Urinary bladder (tissue), 4 donors: ENCODE results near the gene PIP4K2A. TPM values are rescaled to one million over a fixed set of nuclear protein-coding genes. Genes with fewer than 3 reads are reported as not detected.

ENCODE experiments used
- DNase-seq: peaks from one replicate; pipeline ENCODE4 v3.0.0-alpha.2; 2015; ENCODE audit errors: extremely low spot score
- H3K27ac ChIP-seq: one replicate; pipeline ENCODE4 v1.5.1; 2013; ENCODE audit warnings: low read depth, mild to moderate bottlenecking, moderate library complexity
- H3K36me3 ChIP-seq: one replicate; pipeline ENCODE4 v1.6.1; 2013; ENCODE audit warnings: mild to moderate bottlenecking, moderate library complexity; ENCODE audit not compliant: insufficient read depth
- H3K4me1 ChIP-seq: one replicate; pipeline ENCODE4 v1.6.1; 2013; ENCODE audit warnings: mild to moderate bottlenecking, moderate library complexity; ENCODE audit not compliant: insufficient read depth
- H3K4me3 ChIP-seq: one replicate; pipeline ENCODE4 v1.5.1; 2013; ENCODE audit warnings: low read depth, low read length
- WGBS: extraction: QIAGEN DNeasy Blood & Tissue Kit; methylation state at CpG from one replicate; pipeline ENCODE4 v1.1.7; 2013; 5-methylcytosine and 5-hydroxymethylcytosine counted together
- polyA plus RNA-seq: library from polyadenylated mRNA; stranded (reverse); fragments of 200-250 nt; gene quantifications from one replicate; pipeline ENCODE4 v1.2.3, GENCODE V29; 2013
- total RNA-seq: library from RNA; depleted of rRNA; stranded (reverse); fragments of >200 nt; gene quantifications from one replicate; pipeline ENCODE4 v1.2.3, GENCODE V29; 2014
- donor health status: healthy with polysubstance abuse.
- donor health status: healthy.

PIP4K2A gene
- total and polyA plus RNA-seq, 2 donors = 27.0 to 29.1 TPM

GRCh38 chr10:22630234-22631174 is 83.9 kb downstream of the PIP4K2A start:
- no peak for DNase-seq
- H3K4me1 ChIP-seq = peaks cover 4% of the 10 kb centered on the region
- H3K27ac ChIP-seq = no peak overlapping the region
- no peak overlapping the region for H3K4me3 ChIP-seq
- no peaks in the 10 kb centered on the region for H3K36me3 ChIP-seq
- WGBS = 82% methylated on average over 7 of the region's 7 CpGs

DNA sequence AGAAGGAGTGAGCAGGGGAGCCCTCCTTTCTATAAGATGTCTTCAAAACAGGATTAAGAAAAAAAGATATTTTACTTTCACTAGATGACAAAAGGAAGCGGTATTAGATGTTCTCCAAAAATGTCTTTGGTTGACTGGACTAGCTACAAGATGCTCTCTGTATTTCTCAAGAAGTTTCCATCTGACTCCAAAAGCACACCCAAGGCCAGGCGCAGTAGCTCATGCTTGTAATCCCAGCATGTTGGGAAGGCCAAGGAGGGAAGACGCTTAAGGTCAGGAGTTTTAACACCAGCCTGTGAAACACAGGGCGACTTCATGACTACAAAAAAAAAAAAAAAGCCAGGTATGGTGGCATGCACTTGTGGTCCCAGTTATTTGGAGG is 84.5 kb downstream of the PIP4K2A start:
- H3K36me3 ChIP-seq = no peaks in the 10 kb centered on the region
- H3K4me3 ChIP-seq = no peak overlapping the region
- H3K27ac ChIP-seq = no peak overlapping the region
- no peak for DNase-seq
- peaks cover 4% of the 10 kb centered on the region for H3K4me1 ChIP-seq
- 95% methylated on average over 4 of the region's 4 CpGs for WGBS

GRCh38 chr10:22629126-22629525 is 85.3 kb downstream of the PIP4K2A start:
- Histone ChIP-seq H3K27ac (no peak overlapping the region), H3K36me3 (no peaks in the 10 kb centered on the region), H3K4me3 (no peak overlapping the region), H3K4me1 (peaks cover 4% of the 10 kb centered on the region)
- no peak for DNase-seq
- 89% methylated on average over 2 of the region's 2 CpGs for WGBS

- no peak overlapping the region for H3K27ac ChIP-seq
Observed at GRCh38 chr10:22628309-22628708, 86.1 kb downstream of the PIP4K2A start.

DNA sequence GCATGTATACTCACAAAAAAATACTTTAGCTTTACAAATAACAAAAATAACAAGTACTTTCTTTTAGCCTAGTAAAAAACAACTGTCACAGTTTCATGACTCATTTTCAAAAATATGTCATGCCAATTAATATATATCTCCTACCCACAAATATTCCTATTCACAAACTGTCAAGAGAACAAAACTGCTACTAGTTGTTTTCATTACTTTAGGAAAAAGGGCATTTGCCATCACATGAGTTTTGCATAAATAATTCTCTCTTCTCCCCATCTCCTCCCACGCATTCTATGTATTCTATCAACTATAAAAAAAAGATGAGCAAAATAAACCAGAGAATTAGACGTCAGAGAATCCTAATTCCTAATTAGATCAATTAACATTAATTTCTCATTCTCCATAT is 87.6 kb downstream of the PIP4K2A start:
- Histone ChIP-seq H3K4me3 (no peak overlapping the region), H3K27ac (no peak overlapping the region), H3K36me3 (no peaks in the 10 kb centered on the region), H3K4me1 (peaks cover 4% of the 10 kb centered on the region)
- 78% methylated on average over 2 of the region's 2 CpGs for WGBS
- DNase-seq = no peak

More at GRCh38 chr10:22628309-22628708, 86.1 kb downstream of the PIP4K2A start:
- H3K4me3 ChIP-seq = no peak overlapping the region
- peaks cover 4% of the 10 kb centered on the region for H3K4me1 ChIP-seq
- DNase-seq = no peak
- 78% methylated on average over 5 of the region's 5 CpGs for WGBS
- H3K36me3 ChIP-seq = no peaks in the 10 kb centered on the region

GRCh38 chr10:22625516-22626290 is 88.7 kb downstream of the PIP4K2A start:
- WGBS = 84% methylated on average over 9 of the region's 9 CpGs
- no peak overlapping the region for H3K4me3 ChIP-seq
- H3K36me3 ChIP-seq = no peaks in the 10 kb centered on the region
- no peak for DNase-seq
- peaks cover 7% of the 10 kb centered on the region for H3K4me1 ChIP-seq
- no peak overlapping the region for H3K27ac ChIP-seq

DNA sequence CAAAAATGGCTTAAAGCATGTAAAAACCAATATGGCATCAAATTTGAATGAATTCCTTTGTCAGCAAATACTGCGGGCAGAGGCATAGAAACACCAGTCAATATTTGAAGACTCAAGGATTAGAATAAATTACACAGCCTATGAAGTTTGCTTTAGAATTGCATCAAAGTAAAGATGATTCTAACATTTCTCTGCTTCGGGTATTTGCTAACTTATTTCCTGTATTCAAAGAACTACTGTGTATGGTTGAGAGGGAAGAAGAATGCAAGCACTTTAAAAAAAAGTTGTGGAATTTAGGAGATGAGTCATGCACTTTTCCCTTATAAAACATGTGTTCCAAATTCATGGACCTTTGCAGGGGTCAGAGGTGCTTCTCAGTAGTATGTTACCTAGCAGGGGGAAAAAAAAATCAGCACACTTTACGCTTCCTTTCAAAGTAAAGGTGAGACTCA is 90.1 kb downstream of the PIP4K2A start:
- H3K4me1 ChIP-seq = peaks cover 7% of the 10 kb centered on the region
- H3K27ac ChIP-seq = peak overlapping the region; percentile 32
- WGBS = 53% methylated on average over 3 of the region's 3 CpGs

GRCh38 chr10:22623633-22624253 is 90.6 kb downstream of the PIP4K2A start:
- Histone ChIP-seq H3K4me1 (peaks cover 6% of the 10 kb centered on the region), H3K27ac (no peak overlapping the region), H3K36me3 (no peaks in the 10 kb centered on the region), H3K4me3 (no peak overlapping the region)
- DNase-seq = no peak
- WGBS = 89% methylated on average over 4 of the region's 4 CpGs

More for the DNA sequence above, 90.1 kb downstream of the PIP4K2A start:
- no peaks in the 10 kb centered on the region for H3K36me3 ChIP-seq
- DNase-seq = no peak
- no peak overlapping the region for H3K4me3 ChIP-seq

GRCh38 chr10:22622242-22622806 is 92.1 kb downstream of the PIP4K2A start:
- peaks cover 5% of the 10 kb centered on the region for H3K4me1 ChIP-seq
- DNase-seq = no peak
- no peak overlapping the region for H3K4me3 ChIP-seq
- WGBS = 89% methylated on average over 20 of the region's 20 CpGs
- H3K27ac ChIP-seq = no peak overlapping the region
- H3K36me3 ChIP-seq = no peaks in the 10 kb centered on the region

DNA sequence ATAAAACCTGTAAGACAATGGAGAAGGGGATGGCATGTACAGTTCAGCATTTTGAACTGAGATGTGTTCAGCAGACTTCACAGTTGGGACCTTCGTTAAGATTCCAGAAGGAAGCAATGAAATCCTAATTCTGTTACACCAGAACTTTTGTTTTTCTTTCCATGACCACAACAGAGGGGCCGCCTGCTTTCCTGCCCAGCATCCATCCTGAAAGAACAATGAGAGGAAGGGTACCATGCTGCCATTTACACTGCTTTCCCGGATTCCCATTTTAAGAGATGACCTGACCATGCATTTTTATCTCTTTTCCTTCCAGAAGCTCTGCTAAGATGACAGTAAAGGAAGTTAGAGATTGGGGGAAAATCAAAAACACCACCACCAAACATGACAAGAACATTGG is 92.7 kb downstream of the PIP4K2A start:
- no peak for DNase-seq
- no peak overlapping the region for H3K27ac ChIP-seq
- no peaks in the 10 kb centered on the region for H3K36me3 ChIP-seq
- H3K4me1 ChIP-seq = peaks cover 5% of the 10 kb centered on the region
- H3K4me3 ChIP-seq = no peak overlapping the region
- 88% methylated on average over 3 of the region's 3 CpGs for WGBS

DNA sequence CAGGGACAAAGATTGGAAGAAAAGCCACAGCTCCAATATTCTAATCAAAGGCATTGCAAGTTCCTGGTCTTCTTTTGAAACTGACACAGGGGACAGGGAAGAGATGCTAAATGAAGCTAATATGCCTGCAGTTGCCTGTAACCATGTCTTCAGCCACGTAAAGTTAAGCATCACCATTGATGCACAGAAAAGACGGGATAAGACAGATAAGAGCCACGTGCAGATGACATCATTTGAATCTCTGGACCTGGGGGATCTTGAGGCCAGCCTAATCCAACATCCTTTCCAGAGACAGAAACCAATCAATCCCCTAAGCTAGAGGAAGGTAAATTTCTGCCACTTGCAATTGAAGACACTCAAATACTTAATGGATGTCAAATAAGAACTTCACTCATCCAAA is 93.4 kb downstream of the PIP4K2A start:
- peaks cover 5% of the 10 kb centered on the region for H3K4me1 ChIP-seq
- 75% methylated on average over 3 of the region's 3 CpGs for WGBS

DNA sequence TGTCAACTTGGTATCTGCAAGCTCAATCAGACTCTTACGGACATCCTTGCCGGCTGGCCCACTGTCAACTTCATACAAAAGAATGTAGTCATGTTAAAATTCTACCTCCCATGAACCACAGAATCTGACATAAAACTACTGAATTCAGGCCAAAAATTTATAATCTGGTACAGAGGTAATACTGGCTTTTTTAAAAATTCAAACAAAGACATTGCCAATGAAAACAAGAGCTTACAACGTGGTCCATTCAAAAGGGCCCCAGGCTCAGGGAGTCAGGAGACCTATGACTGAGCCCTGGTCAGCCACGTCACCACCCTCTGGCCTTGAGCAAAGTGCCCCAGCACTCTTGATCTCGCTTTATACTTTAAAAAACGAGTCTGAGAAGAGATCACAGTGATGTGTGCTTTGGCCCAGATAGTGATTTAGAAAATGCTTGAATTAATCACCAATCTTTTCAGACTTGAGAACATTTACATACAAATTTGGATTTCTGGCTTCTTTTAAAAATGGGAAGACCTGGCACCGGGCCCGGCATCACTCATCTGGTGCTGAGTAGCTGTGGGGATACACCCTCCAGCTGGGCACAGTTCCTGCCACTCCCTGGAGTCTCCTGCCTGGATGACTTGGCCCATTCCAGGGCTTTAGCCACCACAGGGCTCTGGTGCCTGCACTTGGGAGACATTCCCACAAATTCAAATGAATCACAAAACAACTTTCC is 94.1 kb downstream of the PIP4K2A start:
- peaks cover 5% of the 10 kb centered on the region for H3K4me1 ChIP-seq
- no peak overlapping the region for H3K27ac ChIP-seq
- WGBS = 52% methylated on average over 8 of the region's 8 CpGs

More for the DNA sequence above, 93.4 kb downstream of the PIP4K2A start:
- no peak for DNase-seq
- Histone ChIP-seq H3K4me3 (no peak overlapping the region), H3K27ac (no peak overlapping the region), H3K36me3 (no peaks in the 10 kb centered on the region)

GRCh38 chr10:22619101-22619500 is 95.3 kb downstream of the PIP4K2A start:
- Histone ChIP-seq H3K36me3 (no peaks in the 10 kb centered on the region), H3K4me3 (no peak overlapping the region), H3K4me1 (peaks cover 5% of the 10 kb centered on the region), H3K27ac (no peak overlapping the region)
- DNase-seq = no peak
- 89% methylated on average over 2 of the region's 2 CpGs for WGBS

More for the DNA sequence above, 94.1 kb downstream of the PIP4K2A start:
- no peak overlapping the region for H3K4me3 ChIP-seq
- H3K36me3 ChIP-seq = no peaks in the 10 kb centered on the region
- no peak for DNase-seq
